IPS DF 6.9 (cell line): Measurements from ENCODE around the gene SEMA6A.

Experiments used
- DNase-seq: peaks from one replicate; pipeline ENCODE4 v3.0.0-alpha.2; 2013; ENCODE audit warnings: low read depth, low spot score
- H3K27ac ChIP-seq: one replicate; pipeline ENCODE4 v1.5.1; 2013; ENCODE audit warnings: low read length, control low read depth
- H3K27me3 ChIP-seq: 2 replicates; pipeline ENCODE4 v1.6.1; 2013; ENCODE audit warnings: mild to moderate bottlenecking, low read length; ENCODE audit not compliant: control insufficient read depth, insufficient read depth
- H3K36me3 ChIP-seq: 2 replicates; pipeline ENCODE4 v1.6.1; 2013; ENCODE audit warnings: low read length; ENCODE audit not compliant: control insufficient read depth, insufficient read depth
- H3K4me1 ChIP-seq: 2 replicates; pipeline ENCODE4 v1.6.1; 2013; ENCODE audit warnings: low read length; ENCODE audit not compliant: control insufficient read depth, insufficient read depth
- H3K4me3 ChIP-seq: 2 replicates; pipeline ENCODE4 v1.5.1; 2013; ENCODE audit warnings: mild to moderate bottlenecking, low read length
- H3K9me3 ChIP-seq: 2 replicates; pipeline ENCODE4 v1.6.1; 2013; ENCODE audit warnings: low read length, inconsistent platforms; ENCODE audit not compliant: control insufficient read depth, insufficient read depth
- WGBS: extraction: QIAGEN DNeasy Blood & Tissue Kit; methylation state at CpG from one replicate; pipeline ENCODE4 v1.1.7; 2013; ENCODE audit warnings: mixed read lengths, missing lambda C conversion rate; ENCODE audit not compliant: insufficient read length, insufficient coverage; 5-methylcytosine and 5-hydroxymethylcytosine counted together

The SEMA6A gene

DNA sequence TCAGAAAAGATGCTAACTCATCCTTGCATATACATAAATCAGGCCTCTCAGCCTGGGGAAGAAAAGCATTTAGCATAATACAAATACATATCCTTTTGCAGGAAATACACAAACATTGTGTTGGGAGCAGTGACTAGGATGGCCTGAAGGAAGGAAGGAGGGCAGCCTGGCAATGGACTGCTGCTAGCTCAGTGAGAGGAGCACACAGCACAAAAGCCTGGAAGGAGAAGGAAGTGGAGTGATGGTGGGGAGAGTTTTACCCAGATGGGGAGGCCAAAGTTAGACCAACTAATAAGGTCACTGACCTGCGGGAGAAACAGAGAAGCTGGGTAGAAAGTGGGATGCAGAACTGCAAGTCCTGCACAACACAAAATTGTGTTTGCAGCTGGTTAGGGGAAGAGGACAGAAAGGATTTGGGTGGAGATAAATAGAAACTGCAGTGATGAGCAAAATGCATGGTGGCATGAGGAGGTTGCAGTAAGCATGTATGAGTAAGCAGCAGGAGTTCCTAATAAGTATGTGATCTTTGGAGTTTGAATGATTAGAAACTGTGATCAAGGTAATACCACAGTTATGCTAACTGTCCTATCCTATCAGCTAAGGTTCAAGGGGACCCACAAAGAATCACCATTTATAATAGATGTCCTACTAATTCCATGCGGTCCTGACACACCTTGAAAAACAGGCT lies 39.5 kb downstream of the SEMA6A start:
- no peak overlapping the region for H3K27ac ChIP-seq
- no peak for DNase-seq
- no peaks in the 10 kb centered on the region for H3K9me3 ChIP-seq
- WGBS = no CpG with 5 or more reads among the region's 2 CpGs
- H3K36me3 ChIP-seq = no peaks in the 10 kb centered on the region
- no peaks in the 10 kb centered on the region for H3K27me3 ChIP-seq
- peaks cover 11% of the 10 kb centered on the region; the same call in 1 of the 2 replicates for H3K4me1 ChIP-seq
- no peak overlapping the region for H3K4me3 ChIP-seq

DNA sequence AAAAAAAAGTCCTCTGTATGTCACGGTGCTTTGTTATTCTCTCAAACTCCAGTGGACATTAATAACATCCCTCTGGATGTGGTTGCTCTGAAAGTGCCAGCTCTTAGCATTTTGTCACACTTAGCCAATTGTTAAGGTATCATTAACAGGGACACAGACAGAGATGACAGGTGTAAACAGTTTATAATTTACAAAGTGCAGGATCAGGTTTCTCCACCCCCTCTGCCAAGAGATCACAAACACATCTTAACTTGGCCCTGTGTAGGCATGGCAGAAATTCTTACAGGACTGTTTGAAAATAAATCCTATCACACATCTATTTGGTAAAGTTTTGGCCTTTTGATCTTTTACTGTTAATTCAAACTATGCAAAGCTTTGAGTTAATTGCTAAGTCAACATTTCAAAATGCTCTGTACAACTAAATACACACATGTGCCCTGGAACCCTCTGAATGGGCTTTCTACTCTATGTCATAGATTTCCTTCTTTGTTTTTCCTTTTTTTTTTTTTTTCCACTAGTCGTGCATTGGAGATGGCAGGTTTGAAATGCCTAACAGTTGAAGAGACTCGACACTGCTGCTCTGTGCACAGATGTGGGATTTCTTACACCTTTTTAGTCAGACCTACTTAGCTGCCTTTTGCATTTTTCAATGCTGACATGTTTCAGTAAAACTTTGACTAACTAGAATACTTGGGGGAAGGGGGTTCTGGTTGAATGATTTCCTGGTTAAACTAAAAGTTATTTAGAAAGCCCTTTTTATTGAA lies 41.7 kb downstream of the SEMA6A start:
- no CpG with 5 or more reads among the region's 3 CpGs for WGBS
- no peaks in the 10 kb centered on the region for H3K9me3 ChIP-seq
- H3K27ac ChIP-seq = no peak overlapping the region
- no peak overlapping the region for H3K4me3 ChIP-seq
- no peaks in the 10 kb centered on the region for H3K36me3 ChIP-seq
- DNase-seq = no peak
- H3K27me3 ChIP-seq = no peaks in the 10 kb centered on the region
- H3K4me1 ChIP-seq = peaks cover 12% of the 10 kb centered on the region; the same call in 1 of the 2 replicates

DNA sequence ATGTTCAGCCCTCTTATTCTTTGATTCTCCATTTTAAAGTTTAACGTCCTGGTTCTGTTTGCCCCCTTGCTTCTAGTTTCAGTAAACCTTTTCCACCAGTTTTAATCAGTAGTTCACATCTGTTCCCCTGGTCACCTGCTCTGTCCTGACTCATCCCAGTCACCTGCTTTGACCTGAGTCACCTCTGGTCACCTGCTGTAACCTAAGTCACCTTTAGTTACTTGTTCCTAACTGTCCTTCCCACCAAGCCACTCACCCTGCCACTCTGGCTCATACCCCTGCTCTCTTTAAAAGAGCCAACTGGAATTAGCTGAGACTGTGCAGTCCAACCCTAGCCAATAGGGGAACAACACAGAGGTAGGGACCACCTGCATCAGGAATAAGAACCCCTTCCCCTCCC lies 43.0 kb downstream of the SEMA6A start:
- Histone ChIP-seq H3K4me1 (peaks cover 13% of the 10 kb centered on the region; the same call in 1 of the 2 replicates), H3K4me3 (no peak overlapping the region), H3K9me3 (no peaks in the 10 kb centered on the region), H3K27ac (no peak overlapping the region), H3K36me3 (no peaks in the 10 kb centered on the region), H3K27me3 (no peaks in the 10 kb centered on the region)
- WGBS = no CpG with 5 or more reads among the region's 1 CpG
- no peak for DNase-seq

DNA sequence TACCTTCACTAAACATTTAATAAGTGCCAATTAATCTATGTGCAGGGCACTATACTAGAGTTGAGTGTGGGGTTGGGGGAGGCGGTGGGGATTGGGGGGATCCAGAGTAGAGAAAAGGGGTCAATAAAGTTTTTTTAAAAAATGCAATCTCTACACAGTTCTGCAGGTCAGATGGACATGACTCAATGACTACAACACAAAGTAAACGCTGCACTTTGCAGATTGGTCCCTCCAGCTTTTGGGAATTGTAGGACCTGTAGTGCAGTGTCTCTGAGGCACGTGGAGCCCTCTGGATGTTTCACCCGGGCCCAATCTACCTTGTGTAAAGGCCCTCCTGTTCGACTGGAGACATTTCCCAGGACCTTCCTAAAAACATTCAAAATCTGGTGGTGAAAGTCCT lies 43.5 kb downstream of the SEMA6A start:
- Histone ChIP-seq H3K9me3 (no peaks in the 10 kb centered on the region), H3K4me1 (peaks cover 14% of the 10 kb centered on the region; the same call in 1 of the 2 replicates), H3K27ac (no peak overlapping the region), H3K4me3 (no peak overlapping the region), H3K27me3 (no peaks in the 10 kb centered on the region), H3K36me3 (no peaks in the 10 kb centered on the region)
- no peak for DNase-seq
- no CpG with 5 or more reads among the region's 5 CpGs for whole genome bisulfite sequencing

DNA sequence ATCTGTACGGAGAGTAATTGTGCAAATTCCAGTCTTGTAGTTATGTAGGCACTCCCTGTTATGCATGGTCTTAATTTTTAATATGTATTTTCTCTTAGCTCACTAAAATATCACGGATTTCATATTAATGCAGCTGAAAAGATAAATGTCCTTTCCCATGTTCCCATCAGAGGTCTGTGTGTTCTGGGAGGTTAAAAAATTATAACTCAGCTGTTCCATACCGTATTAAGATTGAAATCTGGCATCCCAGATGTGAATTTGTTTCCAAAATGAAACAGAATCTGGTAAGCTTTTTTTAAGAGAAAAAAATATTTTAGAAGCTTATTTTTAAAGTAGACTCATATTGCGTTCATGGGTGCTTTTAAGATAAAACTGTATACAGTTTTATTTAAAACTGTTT lies 44.3 kb downstream of the SEMA6A start:
- H3K9me3 ChIP-seq = no peaks in the 10 kb centered on the region
- DNase-seq = no peak
- no peak overlapping the region for H3K27ac ChIP-seq
- no CpG with 5 or more reads among the region's 4 CpGs for WGBS
- no peaks in the 10 kb centered on the region for H3K36me3 ChIP-seq
- no peak overlapping the region for H3K4me3 ChIP-seq
- H3K4me1 ChIP-seq = peaks cover 14% of the 10 kb centered on the region; the same call in 1 of the 2 replicates
- no peaks in the 10 kb centered on the region for H3K27me3 ChIP-seq

DNA sequence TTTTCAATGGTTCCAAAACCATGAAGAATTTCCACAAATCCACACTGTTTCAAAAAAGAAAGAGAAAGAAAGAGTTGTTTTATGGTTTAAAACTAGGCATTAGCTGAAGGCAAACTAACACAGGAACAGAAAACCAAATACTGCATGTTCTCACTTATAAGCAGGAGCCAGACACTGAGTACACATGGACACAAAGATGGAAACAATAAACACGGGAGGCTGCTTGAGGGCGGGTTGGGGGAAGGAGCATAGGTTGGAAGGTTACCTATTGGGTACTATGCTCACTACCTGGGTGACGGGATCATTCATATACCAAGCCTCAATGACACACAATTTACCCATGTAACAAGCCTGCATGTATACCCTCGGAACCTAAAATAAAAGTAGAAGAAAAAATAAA lies 45.0 kb downstream of the SEMA6A start:
- no CpG with 5 or more reads among the region's 4 CpGs for WGBS
- H3K4me3 ChIP-seq = no peak overlapping the region
- H3K36me3 ChIP-seq = no peaks in the 10 kb centered on the region
- H3K4me1 ChIP-seq = peaks cover 12% of the 10 kb centered on the region; the same call in 1 of the 2 replicates
- H3K9me3 ChIP-seq = no peaks in the 10 kb centered on the region
- no peak for DNase-seq
- no peaks in the 10 kb centered on the region for H3K27me3 ChIP-seq
- H3K27ac ChIP-seq = no peak overlapping the region

DNA sequence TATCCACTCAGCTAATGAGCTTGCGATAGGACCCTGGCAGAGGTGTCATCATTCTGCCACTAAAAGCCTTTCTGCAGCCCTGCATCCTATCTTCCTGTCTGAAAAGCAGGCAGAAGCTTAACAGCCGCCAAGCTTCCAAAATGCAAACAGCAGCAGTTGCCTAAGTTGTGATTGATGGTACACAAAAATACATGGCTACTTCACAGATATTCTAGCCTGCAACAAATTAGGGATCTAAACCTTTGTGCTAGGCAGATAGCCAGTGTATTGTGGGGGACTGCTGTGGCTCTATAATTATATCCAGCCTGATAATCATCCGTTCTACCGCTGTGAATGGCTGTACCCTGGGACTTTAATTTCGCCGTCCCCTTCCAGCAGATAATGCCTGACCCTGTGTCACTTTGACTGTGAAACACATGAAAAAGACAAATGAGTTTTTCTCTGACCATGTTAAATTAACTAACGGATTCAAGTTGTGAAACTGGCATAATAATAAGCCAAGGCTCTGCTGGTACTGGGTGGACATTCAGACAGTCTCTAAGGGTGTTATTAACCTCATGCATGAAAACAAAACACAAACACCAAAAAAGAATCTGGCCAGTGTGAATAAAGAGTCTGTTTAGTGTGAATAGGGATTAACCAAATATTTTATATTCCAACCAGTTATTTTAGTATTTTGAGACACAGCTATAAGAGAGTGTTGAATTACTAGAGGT lies 45.9 kb downstream of the SEMA6A start:
- DNase-seq = no peak
- Histone ChIP-seq H3K9me3 (no peaks in the 10 kb centered on the region), H3K4me1 (peaks cover 5% of the 10 kb centered on the region; the same call in 1 of the 2 replicates), H3K27me3 (no peaks in the 10 kb centered on the region), H3K27ac (no peak overlapping the region), H3K4me3 (no peak overlapping the region), H3K36me3 (no peaks in the 10 kb centered on the region)
- WGBS = no CpG with 5 or more reads among the region's 7 CpGs

DNA sequence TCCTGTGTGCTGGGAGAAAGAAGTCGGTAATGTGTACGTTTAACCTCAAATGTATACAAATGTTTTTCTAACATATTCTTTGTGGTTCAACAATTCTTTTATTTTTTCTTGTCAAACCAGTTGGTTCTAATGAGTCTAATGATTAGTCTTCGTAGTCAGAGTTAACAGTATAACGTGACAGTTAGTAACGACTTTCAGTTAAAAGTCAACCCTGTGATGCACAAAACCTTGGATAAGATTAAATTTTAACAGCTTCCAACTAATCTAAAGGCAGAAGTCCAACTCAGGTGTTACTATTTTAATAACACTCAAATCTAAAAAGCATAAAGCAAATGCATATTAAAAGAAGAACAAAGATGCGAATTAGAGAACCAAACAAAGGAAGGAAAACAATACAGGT lies 47.0 kb downstream of the SEMA6A start:
- peaks cover 6% of the 10 kb centered on the region; the same call in 1 of the 2 replicates for H3K4me1 ChIP-seq
- DNase-seq = no peak
- no peaks in the 10 kb centered on the region for H3K36me3 ChIP-seq
- no peaks in the 10 kb centered on the region for H3K27me3 ChIP-seq
- H3K9me3 ChIP-seq = no peaks in the 10 kb centered on the region
- no peak overlapping the region for H3K27ac ChIP-seq
- no CpG with 5 or more reads among the region's 6 CpGs for WGBS
- H3K4me3 ChIP-seq = no peak overlapping the region

DNA sequence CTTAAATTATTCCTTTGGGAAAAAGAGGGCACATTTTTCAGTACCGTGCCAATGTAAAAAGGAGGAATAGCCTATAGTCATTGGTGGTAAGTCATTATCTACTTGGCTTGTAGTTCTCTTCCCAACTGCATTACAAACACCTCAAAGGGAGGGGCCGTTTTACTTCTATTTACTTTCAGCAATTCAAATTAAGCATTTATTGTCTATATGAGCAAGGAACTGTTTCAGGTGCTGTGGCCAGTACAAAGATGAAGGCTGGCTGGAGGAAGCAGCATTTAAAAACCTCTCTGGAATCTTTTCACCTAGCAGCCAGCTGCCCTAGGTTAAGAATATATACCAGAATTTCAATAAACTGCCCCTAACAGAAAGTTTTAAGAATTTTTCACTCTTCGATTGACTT lies 48.9 kb downstream of the SEMA6A start:
- WGBS = no CpG with 5 or more reads among the region's 3 CpGs
- Histone ChIP-seq H3K27ac (no peak overlapping the region), H3K9me3 (no peaks in the 10 kb centered on the region), H3K36me3 (no peaks in the 10 kb centered on the region), H3K4me1 (peaks cover 7% of the 10 kb centered on the region; the same call in 1 of the 2 replicates), H3K4me3 (no peak overlapping the region), H3K27me3 (no peaks in the 10 kb centered on the region)
- DNase-seq = no peak

DNA sequence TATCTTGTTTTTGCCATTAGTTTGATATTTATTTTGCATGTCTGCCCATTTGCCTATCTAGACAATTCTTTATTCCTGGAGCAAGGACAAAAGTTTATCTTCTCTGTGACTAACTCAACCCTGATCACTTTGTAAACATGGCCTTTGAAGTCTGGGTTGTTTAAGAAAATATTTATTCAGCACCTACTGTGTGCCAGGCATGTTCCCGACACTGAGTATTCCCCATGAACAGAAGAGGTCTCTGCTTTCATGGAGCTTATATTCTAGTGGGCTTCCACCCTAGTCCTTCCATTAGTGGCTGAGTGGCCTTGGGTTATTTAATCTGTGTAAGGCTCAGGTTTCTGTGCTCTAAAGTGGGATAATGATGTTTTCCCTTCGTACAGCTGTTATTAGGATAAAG lies 49.7 kb downstream of the SEMA6A start:
- DNase-seq = no peak
- peaks cover 7% of the 10 kb centered on the region; the same call in 1 of the 2 replicates for H3K4me1 ChIP-seq
- H3K4me3 ChIP-seq = no peak overlapping the region
- H3K9me3 ChIP-seq = no peaks in the 10 kb centered on the region
- no peaks in the 10 kb centered on the region for H3K36me3 ChIP-seq
- no peaks in the 10 kb centered on the region for H3K27me3 ChIP-seq
- WGBS = no CpG with 5 or more reads among the region's 2 CpGs
- no peak overlapping the region for H3K27ac ChIP-seq
